Osteoblast (primary cell): ENCODE measurements around the gene TMEM184C. TPM values are rescaled to one million over a fixed set of nuclear protein-coding genes. Genes with fewer than 3 reads are reported as not detected.
A peak's percentile ranks its signal among the peaks of the same experiment; 100 is the strongest.

Source experiments
- DNase-seq: peaks from one replicate; pipeline ENCODE4 v3.0.0; 2011; ENCODE audit warnings: low spot score, mixed read lengths; ENCODE audit not compliant: insufficient read length; ENCODE audit errors: missing footprints
- H2AFZ ChIP-seq: 2 replicates; pipeline ENCODE4 v1.6.0; 2011; ENCODE audit warnings: mild to moderate bottlenecking, low read length
- H3K27ac ChIP-seq: 2 replicates; pipeline ENCODE4 v1.5.1; 2011; ENCODE audit warnings: mild to moderate bottlenecking, low read depth, low read length, moderate library complexity
- H3K27me3 ChIP-seq: 2 replicates; pipeline ENCODE4 v1.6.0; 2012; ENCODE audit warnings: mild to moderate bottlenecking, control low read depth, inconsistent platforms, low read length, moderate library complexity; ENCODE audit not compliant: insufficient read depth
- H3K36me3 ChIP-seq: 2 replicates; pipeline ENCODE4 v1.5.1; 2011; ENCODE audit warnings: mild to moderate bottlenecking, low read length, control low read depth, moderate library complexity; ENCODE audit not compliant: insufficient read depth
- H3K4me1 ChIP-seq: 2 replicates; pipeline ENCODE4 v1.5.1; 2011; ENCODE audit warnings: mild to moderate bottlenecking, low read length, control low read depth, moderate library complexity; ENCODE audit not compliant: insufficient read depth
- H3K4me2 ChIP-seq: 2 replicates; pipeline ENCODE4 v1.6.0; 2011; ENCODE audit warnings: mild to moderate bottlenecking, low read length; ENCODE audit not compliant: insufficient read depth
- H3K4me3 ChIP-seq: fragments of 200-600 bp; sonication (generic); 3 replicates; pipeline ENCODE4 v1.5.1; 2012; ENCODE audit warnings: mild to moderate bottlenecking, low read length, inconsistent platforms; ENCODE audit not compliant: insufficient read depth
- H3K79me2 ChIP-seq: 2 replicates; pipeline ENCODE4 v1.6.0; 2012; ENCODE audit warnings: mild to moderate bottlenecking, low read length, control low read depth, inconsistent platforms; ENCODE audit not compliant: insufficient read depth
- H3K9me3 ChIP-seq: 2 replicates; pipeline ENCODE4 v1.5.1; 2011; ENCODE audit warnings: low read depth, low read length, control low read depth
- H4K20me1 ChIP-seq: 2 replicates; pipeline ENCODE4 v1.6.0; 2012; ENCODE audit warnings: mild to moderate bottlenecking, low read length, control low read depth; ENCODE audit not compliant: insufficient read depth
- total RNA-seq: library from RNA; depleted of rRNA; stranded (reverse); fragments of >200 nt; gene quantifications from 2 replicates; pipeline ENCODE4 v1.2.3, GENCODE V29; 2012
- TF ChIP-seq, protein P1 (sequence below): IDR thresholded peaks from 2 replicates; pipeline ENCODE4 v1.5.1; 2011; ENCODE audit warnings: mild to moderate bottlenecking, low read depth, low read length, moderate library complexity; ENCODE audit errors: extremely low read depth

TMEM184C gene
- total RNA-seq, 1 donor = 43.4 TPM

- TF ChIP-seq, protein P1, sequence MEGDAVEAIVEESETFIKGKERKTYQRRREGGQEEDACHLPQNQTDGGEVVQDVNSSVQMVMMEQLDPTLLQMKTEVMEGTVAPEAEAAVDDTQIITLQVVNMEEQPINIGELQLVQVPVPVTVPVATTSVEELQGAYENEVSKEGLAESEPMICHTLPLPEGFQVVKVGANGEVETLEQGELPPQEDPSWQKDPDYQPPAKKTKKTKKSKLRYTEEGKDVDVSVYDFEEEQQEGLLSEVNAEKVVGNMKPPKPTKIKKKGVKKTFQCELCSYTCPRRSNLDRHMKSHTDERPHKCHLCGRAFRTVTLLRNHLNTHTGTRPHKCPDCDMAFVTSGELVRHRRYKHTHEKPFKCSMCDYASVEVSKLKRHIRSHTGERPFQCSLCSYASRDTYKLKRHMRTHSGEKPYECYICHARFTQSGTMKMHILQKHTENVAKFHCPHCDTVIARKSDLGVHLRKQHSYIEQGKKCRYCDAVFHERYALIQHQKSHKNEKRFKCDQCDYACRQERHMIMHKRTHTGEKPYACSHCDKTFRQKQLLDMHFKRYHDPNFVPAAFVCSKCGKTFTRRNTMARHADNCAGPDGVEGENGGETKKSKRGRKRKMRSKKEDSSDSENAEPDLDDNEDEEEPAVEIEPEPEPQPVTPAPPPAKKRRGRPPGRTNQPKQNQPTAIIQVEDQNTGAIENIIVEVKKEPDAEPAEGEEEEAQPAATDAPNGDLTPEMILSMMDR = no peak
- H4K20me1 ChIP-seq = no peaks in the 10 kb centered on the region
- H3K27ac ChIP-seq = peak overlapping the region; percentile 95
- no peaks in the 10 kb centered on the region for H3K9me3 ChIP-seq
- peak overlapping the region; percentile 99 for H2AFZ ChIP-seq
- peaks cover 10% of the 10 kb centered on the region for H3K4me1 ChIP-seq
- peaks cover 39% of the 10 kb centered on the region for H3K79me2 ChIP-seq
- peak; percentile 45 for DNase-seq
- H3K36me3 ChIP-seq = peaks cover 7% of the 10 kb centered on the region
- H3K4me2 ChIP-seq = peak overlapping the region; percentile 99
- H3K27me3 ChIP-seq = no peaks in the 10 kb centered on the region
- H3K4me3 ChIP-seq = peak overlapping the region; percentile 99
These were observed 66.0 kb downstream of the TMEM184C start for GRCh38 chr4:147683188-147683591.

GRCh38 chr4:147683717-147684700 is 66.8 kb downstream of the TMEM184C start, which contains the start of gene PRMT9:
Gene PRMT9, minus strand, starts transcription at chr4:147684163. Its CDS starts 176 bp downstream, at chr4:147683987.
- Histone ChIP-seq H3K36me3 (peaks cover 1% of the 10 kb centered on the region), H3K4me3 (peak within 1 kb of the TSS; percentile 99), H3K27ac (peak within 1 kb of the TSS; percentile 95), H4K20me1 (no peaks in the 10 kb centered on the region), H3K9me3 (no peaks in the 10 kb centered on the region), H3K27me3 (no peaks in the 10 kb centered on the region), H3K79me2 (peaks cover 31% of the 10 kb centered on the region), H3K4me2 (peak within 1 kb of the TSS; percentile 99), H3K4me1 (peaks cover 10% of the 10 kb centered on the region), H2AFZ (peak within 1 kb of the TSS; percentile 99)
- TF ChIP-seq, protein P1 = no peak
- DNase-seq = peak; percentile 98

GRCh38 chr4:147689067-147689466 is 71.9 kb downstream of the TMEM184C start:
- Histone ChIP-seq H3K9me3 (no peaks in the 10 kb centered on the region), H2AFZ (no peak overlapping the region), H3K27me3 (no peaks in the 10 kb centered on the region), H3K79me2 (no peaks in the 10 kb centered on the region), H4K20me1 (no peaks in the 10 kb centered on the region), H3K36me3 (no peaks in the 10 kb centered on the region), H3K4me1 (peaks cover 6% of the 10 kb centered on the region), H3K4me2 (no peak overlapping the region), H3K4me3 (no peak overlapping the region), H3K27ac (no peak overlapping the region)
- TF ChIP-seq, protein P1 = no peak
- no peak for DNase-seq

- Histone ChIP-seq H3K4me3 (no peak overlapping the region), H3K27ac (no peak overlapping the region), H3K79me2 (no peaks in the 10 kb centered on the region), H3K4me2 (no peak overlapping the region), H4K20me1 (no peaks in the 10 kb centered on the region), H3K27me3 (peaks cover 2% of the 10 kb centered on the region), H2AFZ (peak overlapping the region; percentile 41), H3K4me1 (no peaks in the 10 kb centered on the region), H3K36me3 (no peaks in the 10 kb centered on the region), H3K9me3 (no peaks in the 10 kb centered on the region)
- no peak for DNase-seq
- TF ChIP-seq, protein P1 = no peak
These were observed 74.6 kb downstream of the TMEM184C start for GRCh38 chr4:147691820-147692219.
